GM19468 (cell line): ENCODE measurements around the gene FNDC1.

Source experiments
- ATAC-seq: cut with Tn5 transposase; IDR thresholded peaks from one replicate; pipeline ENCODE4 v1.9.1; 2021; ENCODE audit warnings: mild to moderate bottlenecking, moderate library complexity, moderate number of reproducible peaks; ENCODE audit not compliant: unreplicated experiment; ENCODE audit errors: extremely low read depth

Gene FNDC1

DNA sequence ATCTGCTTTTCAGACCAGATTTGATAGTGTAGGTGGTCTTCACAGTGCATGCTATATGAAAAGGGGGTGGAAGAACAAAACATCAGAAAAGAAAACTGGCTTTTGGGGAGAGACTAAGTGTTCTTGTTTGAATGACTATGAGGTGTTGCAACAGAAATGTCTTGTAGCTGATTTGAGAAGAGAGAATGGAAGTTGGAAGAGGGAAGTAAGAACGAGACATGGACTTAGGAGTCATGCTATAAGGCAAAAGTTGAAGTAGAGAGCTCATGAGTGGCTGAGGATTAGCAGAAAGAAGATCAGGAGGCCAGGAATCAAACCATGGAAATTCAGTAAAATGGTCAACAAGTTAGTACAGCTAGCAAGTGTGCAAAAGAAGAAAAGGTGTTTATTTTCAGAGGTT is 32.1 kb downstream of the FNDC1 start:
- no peak for ATAC-seq

DNA sequence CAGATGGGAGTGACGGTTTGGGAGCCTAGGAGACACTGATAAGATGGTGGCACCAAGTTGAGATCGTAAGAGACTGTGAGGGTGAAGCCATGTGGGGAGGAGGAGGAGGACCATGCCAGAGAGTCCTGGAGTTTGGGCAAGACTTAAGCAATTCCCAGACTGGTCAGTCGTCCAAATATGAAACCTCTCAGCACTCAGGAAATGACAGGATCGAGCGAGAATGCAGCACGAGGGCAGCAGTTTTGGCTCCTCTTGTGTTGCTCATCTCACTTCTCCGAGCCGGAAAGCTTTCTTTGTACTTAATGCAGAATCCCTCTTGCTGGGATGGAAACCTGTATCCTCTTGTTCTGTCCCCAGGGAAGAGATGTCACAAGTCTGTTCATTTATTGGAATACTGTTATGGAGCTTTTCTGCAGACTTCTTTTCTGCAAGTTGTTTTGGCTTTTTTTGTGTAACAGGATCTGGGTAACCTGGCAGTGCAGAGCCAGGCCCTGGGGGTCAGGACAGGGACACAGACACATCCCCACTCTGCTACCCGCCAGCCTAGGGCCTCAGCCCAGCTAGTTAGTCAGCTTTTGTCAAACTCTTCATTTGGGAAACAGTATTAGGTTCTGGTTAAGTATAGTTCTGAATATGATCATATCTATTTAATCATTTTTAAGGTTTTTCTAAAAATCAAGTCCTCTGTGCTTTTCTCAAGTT is 34.3 kb downstream of the FNDC1 start:
- ATAC-seq: no peak

DNA sequence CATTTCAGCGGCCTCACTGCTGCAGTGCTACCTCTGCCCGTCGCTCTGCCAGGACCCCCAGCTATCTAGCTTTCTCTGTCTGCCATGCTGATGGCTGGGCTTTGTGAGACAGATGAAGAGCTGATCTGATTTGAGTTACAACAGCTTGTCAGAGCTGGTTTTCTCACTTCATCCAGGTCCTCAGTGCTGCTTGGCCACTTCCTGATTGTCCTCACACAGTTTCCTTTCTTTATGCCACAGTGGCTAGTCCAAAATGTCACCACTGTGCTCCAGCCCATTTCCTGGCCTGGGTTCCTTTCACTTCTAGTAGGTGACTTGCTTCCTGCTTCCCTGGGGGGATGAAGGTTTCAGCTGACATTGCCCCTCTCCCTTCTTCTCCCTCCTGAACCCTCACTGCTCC is 35.4 kb downstream of the FNDC1 start:
- ATAC-seq: no peak

DNA sequence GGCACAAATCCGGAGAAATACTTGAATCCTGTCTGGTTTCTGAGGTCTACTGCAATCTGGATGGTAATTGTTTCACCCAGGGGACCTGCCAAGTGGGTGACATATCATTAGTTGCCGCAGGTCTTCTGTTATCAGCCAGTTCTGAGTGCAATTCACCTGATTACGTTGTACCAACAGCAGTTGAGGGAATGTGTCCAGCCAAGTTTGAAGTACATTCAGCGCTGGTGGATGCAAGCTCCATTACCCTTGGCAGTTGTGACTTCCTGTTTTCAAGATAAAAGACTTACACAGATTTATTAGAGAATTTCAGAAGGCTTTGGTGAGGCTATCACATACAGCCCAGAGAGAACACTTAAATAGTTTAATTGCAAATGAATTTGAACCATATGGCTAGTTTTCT is 42.8 kb downstream of the FNDC1 start:
- ATAC-seq: no peak

DNA sequence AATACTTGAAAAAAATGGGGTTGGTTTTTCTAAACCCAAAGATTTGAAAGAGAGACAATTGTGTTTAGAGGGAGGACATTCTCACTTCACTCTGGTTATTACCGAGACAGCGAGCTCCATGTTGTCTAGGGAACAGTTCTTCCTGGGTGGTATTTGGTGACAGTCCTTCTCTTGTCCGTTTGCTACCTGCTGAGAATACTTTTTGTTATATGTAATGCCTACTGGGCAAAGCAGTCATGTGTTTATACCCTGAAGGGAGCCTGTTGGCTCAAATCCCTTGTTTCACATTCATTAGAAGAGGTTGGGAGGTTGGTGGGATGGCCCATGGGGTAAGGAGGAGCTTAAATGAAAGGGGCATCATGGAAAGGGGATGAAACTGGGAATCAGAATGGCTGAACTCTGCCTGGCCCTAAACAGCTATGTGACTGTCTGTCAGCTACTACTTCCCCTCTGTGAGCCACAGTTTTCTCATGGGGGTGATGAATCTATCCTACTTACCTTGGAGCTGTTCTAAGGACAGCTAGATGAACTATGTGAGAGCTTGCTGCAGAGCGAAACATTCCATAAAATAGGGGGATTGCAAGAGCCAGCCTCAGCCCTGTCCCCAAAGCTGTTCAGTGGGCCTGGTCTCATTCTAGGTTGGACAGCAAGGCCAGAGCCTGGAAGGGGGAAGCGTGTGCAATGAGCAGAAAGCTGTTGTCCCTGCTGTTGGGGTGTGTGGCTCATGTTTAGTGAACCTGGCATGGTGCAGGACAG is 43.5 kb downstream of the FNDC1 start:
- ATAC-seq: no peak

DNA sequence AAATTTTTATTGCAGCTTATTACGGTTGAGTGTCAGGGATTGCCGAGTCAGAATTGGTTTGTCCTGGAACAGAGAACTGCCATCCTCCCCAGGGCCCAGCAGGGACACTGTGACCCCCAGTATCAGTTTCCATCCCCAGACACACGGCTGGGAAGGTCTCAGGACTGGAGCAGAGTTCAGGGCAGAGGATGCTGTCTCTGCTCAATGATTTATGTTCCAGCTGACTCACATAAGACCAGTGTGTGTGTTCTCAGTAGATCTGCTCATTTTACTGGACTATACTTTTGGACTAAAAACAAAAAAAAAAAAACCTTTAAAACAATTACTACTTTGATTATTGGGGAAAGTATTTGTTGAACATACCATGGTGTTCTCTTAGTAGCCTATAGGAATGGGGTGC is 44.2 kb downstream of the FNDC1 start:
- no peak for ATAC-seq

DNA sequence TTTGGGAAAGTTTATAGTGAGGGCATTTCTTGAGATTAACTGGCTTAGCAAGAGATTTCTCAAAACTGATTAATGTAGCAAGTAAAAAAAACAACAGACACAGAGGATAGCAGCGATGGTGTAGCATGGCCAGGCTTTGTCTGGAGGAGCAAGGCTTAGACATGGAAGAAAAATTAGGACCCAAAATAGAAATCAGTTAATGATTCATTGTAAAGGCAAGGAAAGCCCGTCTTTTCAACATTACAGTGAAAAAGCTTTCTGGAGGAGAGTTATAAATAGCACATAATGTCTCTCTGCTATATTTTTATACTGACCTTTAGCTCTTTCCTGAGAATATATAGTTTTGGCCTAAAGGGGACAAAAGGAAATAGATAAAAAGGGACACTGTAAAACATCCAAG is 45.1 kb downstream of the FNDC1 start:
- no peak for ATAC-seq

DNA sequence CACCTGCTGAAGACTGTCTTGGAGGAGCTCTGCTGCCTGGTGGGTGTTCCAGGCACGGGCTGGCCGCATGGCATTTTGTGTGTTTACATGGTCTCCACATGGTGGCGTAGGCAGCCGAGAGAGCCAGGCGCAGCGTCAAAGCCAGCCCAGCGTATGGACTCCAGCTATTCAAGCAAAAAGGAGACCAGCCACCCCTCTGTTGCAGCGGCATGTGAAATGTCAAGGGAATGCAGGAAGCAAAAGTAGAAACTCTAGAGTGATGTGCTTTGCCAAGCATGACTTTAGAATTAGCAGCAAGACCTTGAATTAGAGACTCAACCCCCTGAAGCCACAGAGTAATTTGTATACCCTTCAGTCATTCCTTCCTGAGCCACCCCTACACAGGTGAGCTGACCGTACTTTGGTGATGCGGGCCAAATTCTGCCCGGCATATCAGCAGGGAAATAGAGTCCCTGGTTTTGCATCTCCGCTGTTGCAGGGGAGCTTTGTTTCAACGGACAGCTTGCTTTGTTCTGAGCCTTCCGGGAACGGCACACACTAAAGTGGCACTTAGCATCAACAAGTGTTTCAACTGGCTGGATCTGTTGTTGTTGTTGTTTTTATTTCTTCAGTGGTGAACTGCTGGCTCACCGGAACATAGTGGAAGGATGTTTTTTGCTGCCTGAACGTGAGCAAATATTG is 48.5 kb downstream of the FNDC1 start:
- no peak for ATAC-seq

DNA sequence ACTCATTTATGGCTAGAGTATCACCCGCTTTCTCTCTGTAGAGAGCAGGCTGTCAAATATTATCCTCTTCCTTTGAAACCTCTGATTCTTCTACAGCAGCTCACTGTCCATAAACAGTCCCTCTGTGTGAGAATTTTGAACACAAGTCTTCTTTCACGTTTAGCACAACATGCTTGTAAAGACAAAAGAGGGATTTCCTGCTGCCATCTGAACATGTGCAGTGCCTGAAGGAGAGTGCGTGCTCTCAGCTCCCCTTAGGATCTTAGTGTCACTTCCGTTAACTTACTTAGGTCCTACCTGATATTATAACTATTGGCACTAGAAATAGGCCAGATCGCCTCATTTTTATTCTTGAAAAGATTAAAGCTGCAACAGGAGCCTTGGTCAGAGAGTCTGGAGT is 50.9 kb downstream of the FNDC1 start:
- no peak for ATAC-seq

DNA sequence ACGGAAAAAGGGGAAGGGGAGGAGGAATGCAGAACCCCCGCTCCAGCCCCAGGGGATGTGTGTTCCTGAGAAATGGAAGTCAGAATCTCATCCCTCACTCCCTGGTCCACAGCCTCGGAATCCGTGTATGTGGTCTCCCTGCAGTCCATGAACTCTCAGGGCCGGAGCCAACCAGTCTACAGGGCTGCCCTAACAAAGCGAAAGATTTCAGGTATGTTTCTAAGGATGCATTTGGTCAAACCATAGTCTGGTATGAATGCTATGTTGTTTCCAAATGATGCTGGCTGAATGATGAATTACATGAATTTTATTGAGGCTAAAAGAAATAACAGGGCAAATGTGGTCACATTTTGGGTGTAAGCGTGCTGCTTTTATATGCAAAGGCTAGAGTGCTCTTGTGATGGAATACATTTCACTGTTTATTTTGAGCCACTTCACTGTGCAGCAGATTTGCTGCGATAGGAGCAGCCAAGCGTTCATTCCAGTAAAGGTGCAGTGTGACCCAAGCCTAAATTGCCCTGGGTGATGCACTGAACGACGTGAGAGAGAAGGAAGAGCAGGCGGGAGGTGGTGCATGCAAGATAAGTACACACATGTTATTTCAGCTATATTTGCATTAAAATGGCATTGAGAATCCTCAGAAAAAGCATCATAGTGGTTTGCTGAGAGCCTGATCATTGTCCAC is 52.4 kb downstream of the FNDC1 start:
- ATAC-seq: no peak

DNA sequence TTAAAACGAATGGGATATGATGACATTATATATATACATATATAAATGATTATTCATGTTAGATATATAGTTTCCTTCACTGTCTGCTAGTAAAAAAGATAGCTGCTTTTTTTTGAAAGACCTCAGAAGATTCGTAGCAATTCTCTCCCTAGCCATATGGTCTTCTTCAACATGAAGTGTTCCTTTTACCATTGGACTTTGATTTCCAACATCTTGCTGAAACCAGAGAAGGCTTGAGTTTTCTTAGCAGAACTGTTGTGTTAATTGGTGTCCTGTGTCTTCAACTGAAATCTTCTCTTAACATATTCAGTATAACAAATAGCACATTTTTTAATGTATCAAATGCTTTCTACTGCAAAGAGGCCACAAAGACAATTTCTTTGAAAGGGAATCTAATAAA is 55.3 kb downstream of the FNDC1 start:
- ATAC-seq: no peak

DNA sequence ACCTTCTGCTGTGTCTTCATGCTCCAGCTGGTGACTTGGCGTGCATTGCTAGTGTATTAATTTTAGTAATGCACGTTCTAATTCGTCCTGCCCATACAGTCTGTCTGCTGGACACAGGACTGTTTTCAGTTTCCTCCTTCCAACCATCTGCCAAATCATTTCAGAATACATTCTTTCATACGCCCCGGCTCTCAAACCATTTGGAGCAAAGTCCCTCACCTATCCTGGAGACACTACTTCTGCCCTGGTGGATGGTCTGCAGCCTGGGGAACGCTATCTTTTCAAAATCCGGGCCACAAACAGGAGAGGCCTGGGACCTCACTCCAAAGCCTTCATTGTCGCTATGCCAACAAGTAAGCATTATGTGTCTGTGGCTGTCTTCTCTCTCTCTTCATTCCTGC is 60.5 kb downstream of the FNDC1 start:
- ATAC-seq: no peak

DNA sequence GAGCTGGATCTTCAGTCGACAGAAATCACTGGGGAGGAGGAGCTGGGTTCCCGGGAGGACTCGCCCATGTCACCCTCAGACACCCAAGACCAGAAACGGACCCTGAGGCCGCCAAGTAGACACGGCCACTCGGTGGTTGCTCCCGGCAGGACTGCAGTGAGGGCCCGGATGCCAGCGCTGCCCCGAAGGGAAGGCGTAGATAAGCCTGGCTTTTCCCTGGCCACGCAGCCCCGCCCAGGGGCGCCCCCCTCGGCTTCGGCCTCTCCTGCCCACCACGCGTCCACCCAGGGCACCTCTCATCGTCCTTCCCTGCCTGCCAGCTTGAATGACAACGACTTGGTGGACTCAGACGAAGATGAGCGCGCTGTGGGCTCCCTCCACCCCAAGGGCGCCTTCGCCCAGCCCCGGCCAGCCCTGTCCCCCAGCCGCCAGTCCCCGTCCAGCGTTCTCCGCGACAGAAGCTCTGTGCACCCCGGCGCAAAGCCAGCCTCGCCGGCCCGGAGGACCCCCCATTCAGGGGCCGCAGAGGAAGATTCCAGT is 63.0 kb downstream of the FNDC1 start:
- no peak for ATAC-seq

DNA sequence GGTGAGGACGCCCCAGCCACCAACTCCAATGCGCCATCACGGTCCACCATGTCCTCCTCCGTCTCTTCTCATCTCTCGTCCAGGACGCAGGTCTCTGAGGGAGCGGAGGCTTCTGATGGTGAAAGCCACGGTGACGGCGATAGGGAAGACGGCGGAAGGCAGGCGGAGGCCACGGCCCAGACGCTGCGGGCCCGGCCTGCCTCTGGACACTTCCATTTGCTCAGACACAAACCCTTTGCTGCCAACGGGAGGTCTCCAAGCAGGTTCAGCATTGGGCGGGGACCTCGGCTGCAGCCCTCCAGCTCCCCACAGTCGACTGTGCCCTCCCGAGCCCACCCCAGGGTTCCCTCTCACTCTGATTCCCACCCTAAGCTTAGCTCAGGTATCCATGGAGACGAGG is 63.6 kb downstream of the FNDC1 start:
- no peak for ATAC-seq

DNA sequence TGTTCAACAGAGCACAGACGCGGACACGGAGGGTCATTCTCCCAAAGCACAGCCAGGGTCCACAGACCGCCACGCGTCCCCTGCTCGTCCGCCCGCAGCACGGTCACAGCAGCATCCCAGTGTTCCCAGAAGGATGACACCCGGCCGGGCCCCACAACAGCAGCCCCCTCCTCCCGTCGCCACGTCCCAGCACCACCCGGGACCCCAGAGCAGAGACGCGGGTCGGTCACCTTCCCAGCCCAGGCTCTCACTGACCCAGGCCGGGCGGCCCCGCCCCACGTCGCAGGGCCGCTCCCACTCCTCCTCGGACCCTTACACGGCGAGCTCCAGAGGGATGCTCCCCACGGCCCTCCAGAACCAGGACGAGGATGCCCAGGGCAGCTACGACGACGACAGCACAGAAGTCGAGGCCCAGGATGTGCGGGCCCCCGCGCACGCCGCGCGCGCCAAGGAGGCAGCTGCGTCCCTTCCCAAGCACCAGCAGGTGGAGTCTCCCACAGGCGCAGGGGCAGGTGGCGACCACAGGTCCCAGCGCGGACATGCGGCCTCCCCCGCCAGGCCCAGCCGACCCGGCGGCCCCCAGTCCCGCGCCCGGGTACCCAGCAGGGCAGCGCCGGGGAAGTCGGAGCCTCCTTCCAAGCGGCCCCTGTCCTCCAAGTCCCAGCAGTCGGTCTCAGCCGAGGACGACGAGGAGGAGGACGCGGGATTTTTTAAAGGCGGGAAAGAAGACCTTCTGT is 64.3 kb downstream of the FNDC1 start:
- no peak for ATAC-seq

DNA sequence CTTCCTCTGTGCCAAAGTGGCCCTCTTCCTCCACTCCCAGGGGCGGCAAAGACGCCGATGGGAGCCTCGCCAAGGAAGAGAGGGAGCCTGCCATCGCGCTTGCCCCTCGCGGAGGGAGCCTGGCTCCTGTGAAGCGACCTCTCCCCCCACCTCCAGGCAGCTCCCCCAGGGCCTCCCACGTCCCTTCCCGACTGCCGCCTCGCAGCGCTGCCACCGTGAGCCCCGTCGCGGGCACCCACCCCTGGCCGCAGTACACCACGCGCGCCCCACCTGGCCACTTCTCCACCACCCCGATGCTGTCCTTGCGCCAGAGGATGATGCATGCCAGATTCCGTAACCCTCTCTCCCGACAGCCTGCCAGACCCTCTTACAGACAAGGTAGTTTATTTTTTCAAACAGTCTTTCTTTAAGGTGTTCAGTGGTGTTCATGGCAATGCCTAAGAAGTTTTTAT is 64.9 kb downstream of the FNDC1 start:
- ATAC-seq: no peak

DNA sequence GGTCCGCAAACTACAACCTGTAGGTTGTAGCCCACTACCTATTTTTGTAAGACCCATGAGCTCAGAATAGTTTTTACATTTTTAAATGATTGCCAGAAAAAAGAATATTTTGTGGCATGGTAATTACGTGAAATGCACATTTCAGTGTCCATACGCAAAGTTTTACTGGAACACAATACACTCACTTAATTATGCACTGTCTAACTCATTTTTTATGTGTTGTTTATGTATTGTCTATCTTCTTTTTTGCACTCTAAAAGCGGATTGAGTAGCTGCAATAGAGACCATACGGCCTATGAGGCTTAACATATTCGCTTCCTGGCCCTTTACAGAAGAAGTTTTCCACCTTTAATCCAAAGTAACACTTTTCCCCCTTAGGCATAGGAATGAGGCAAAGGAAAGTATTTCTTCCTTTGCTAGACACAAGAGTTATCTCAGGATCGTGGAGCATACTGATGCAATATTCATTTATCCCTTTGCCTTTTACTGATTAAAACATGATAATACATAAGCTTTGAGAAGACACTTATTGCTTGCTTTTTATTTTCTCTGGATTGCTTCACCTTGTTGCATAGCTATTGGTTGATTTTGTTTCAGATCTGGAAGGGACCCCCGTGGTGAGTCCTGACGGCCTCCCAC is 69.8 kb downstream of the FNDC1 start:
- ATAC-seq: no peak

DNA sequence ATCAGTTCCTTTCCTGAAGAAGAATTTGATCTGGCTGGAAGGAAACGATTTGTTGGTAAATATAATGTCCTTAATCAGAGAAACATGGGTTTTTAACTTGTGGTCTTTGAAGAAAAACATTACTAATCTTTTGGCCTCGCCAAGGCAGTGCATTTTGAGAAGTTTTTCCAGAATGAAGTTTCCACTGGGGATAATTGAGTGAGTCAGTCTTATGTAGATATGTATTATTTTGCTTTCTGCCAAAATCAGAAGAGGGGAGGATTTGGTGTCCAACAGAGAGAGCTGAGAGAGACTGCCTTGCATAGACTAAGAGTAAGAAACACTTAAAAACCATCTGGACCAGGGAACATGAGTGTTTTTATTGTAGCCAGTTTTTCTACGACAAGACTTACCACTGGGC is 79.9 kb downstream of the FNDC1 start:
- ATAC-seq: no peak

DNA sequence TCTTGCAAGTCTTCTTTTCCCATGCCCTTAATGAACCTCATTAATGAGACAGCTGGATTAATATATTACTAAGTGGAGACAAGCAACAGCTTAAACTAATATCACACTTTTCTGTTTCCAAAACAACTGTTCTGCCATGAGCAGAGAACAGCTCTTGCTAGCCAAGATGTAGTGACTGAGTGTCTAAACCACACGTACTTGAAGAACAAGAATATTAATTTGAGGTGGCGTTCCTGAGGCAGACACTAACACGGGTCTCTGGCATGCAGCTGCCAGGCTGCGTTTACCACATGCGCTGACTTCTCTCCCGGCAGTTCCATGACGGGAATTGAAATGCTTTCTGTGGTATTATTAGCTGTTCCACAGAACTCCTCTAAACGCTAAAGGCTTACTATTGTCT is 80.6 kb downstream of the FNDC1 start:
- no peak for ATAC-seq
